Measurements from ENCODE around the gene DNAJC25. TPM values are rescaled to one million over a fixed set of nuclear protein-coding genes. Genes with fewer than 3 reads are reported as not detected.

The DNAJC25 gene
- polyA plus RNA-seq, 3 donors: 1.1 to 6.0 (median 1.6) TPM

GRCh38 chr9:111637421-111637950 lies 6.4 kb downstream of the DNAJC25 start:
- no peak for TF ChIP-seq CTCF (IDR thresholded peaks at IDR 0.05)
- H3K27ac Mint-ChIP-seq: no peak overlapping the region
- peaks cover 27% of the 10 kb centered on the region for H4K20me1 ChIP-seq (ENCODE audit: insufficient read depth, low read length)
- H3K79me2 ChIP-seq (ENCODE audit: insufficient read depth, low read length): peaks cover 68% of the 10 kb centered on the region
- H3K4me1 Mint-ChIP-seq: peaks cover 27% of the 10 kb centered on the region
- H3K9me3 Mint-ChIP-seq: peaks cover 0 to 3% (median 0%) of the 10 kb centered on the region in 7 donors
- H3K36me3 ChIP-seq (replicated peaks in 1 of 2; ENCODE audit: control insufficient read depth in 1 of 2, insufficient read depth in 2 of 2, low read length in 2 of 2): no peaks in the 10 kb centered on the region
- H3K36me3 Mint-ChIP-seq: peaks cover 5 to 6% of the 10 kb centered on the region in 2 donors
- no peak overlapping the region for H2AFZ ChIP-seq (ENCODE audit: insufficient read depth, low read depth, low read length, poor library complexity, severe bottlenecking)
- no peak overlapping the region for H3K4me3 ChIP-seq (replicated peaks in 1 of 3; ENCODE audit: low read depth in 2 of 3, low read length in 3 of 3)
- DNase-seq: no peak
- no peak overlapping the region for H3K9ac ChIP-seq (ENCODE audit: insufficient read depth, low read length, poor library complexity, severe bottlenecking)
- intact Hi-C loops (cut with micrococcal nuclease): no loop called here
- H3K4me1 ChIP-seq (ENCODE audit: control insufficient read depth in 1 of 2, insufficient read depth in 2 of 2, low read length in 2 of 2): peaks cover 2 to 5% of the 10 kb centered on the region in 2 donors
- H3K27me3 Mint-ChIP-seq (ENCODE audit: low read depth in 3 of 3): no peaks in the 10 kb centered on the region
- H3K27me3 ChIP-seq (ENCODE audit: control insufficient read depth in 2 of 2, insufficient read depth in 2 of 2, low read length in 2 of 2): no peaks in the 10 kb centered on the region
- H3K4me2 ChIP-seq (replicated peaks; ENCODE audit: extremely low read depth, low read length, poor library complexity, severe bottlenecking): no peak overlapping the region
- no peak overlapping the region for H3K4me3 Mint-ChIP-seq
- WGBS (ENCODE audit: insufficient coverage): 94% methylated on average over 4 of the region's 6 CpGs
- H3K27ac ChIP-seq (ENCODE audit: low read depth in 1 of 2, low read length in 2 of 2): no peak overlapping the region
- no peaks in the 10 kb centered on the region for H3K9me3 ChIP-seq (replicated peaks in 1 of 2; ENCODE audit: control insufficient read depth in 1 of 2, insufficient read depth in 1 of 2, low read length in 2 of 2)

- H3K4me3 Mint-ChIP-seq: no peak overlapping the region
- no peaks in the 10 kb centered on the region for H3K4me1 Mint-ChIP-seq
- intact Hi-C loops (cut with micrococcal nuclease): no loop called here
- Histone ChIP-seq H3K9me3 (replicated peaks in 1 of 2; ENCODE audit: control insufficient read depth in 1 of 2, insufficient read depth in 1 of 2, low read length in 2 of 2) (no peaks in the 10 kb centered on the region), H2AFZ (ENCODE audit: insufficient read depth, low read depth, low read length, poor library complexity, severe bottlenecking) (no peak overlapping the region), H3K4me2 (replicated peaks; ENCODE audit: extremely low read depth, low read length, poor library complexity, severe bottlenecking) (no peak overlapping the region), H3K4me1 (ENCODE audit: control insufficient read depth in 1 of 2, insufficient read depth in 2 of 2, low read length in 2 of 2) (no peaks in the 10 kb centered on the region), H3K27me3 (ENCODE audit: control insufficient read depth in 2 of 2, insufficient read depth in 2 of 2, low read length in 2 of 2) (no peaks in the 10 kb centered on the region), H3K79me2 (ENCODE audit: insufficient read depth, low read length) (peaks cover 6% of the 10 kb centered on the region), H3K4me3 (replicated peaks in 1 of 3; ENCODE audit: low read depth in 2 of 3, low read length in 3 of 3) (no peak overlapping the region), H3K9ac (ENCODE audit: insufficient read depth, low read length, poor library complexity, severe bottlenecking) (no peak overlapping the region), H3K36me3 (replicated peaks in 1 of 2; ENCODE audit: control insufficient read depth in 1 of 2, insufficient read depth in 2 of 2, low read length in 2 of 2) (peaks cover 16 to 43% of the 10 kb centered on the region in 2 donors), H3K27ac (ENCODE audit: low read depth in 1 of 2, low read length in 2 of 2) (no peak overlapping the region), H4K20me1 (ENCODE audit: insufficient read depth, low read length) (peaks cover 5% of the 10 kb centered on the region)
- H3K9me3 Mint-ChIP-seq: peaks cover 0 to 3% (median 0%) of the 10 kb centered on the region in 7 donors
- no peak for TF ChIP-seq CTCF (IDR thresholded peaks at IDR 0.05)
- no peak overlapping the region for H3K27ac Mint-ChIP-seq
- 98% methylated on average over 5 of the region's 8 CpGs for WGBS (ENCODE audit: insufficient coverage)
- H3K27me3 Mint-ChIP-seq (ENCODE audit: low read depth in 3 of 3): no peaks in the 10 kb centered on the region
- DNase-seq: no peak
- H3K36me3 Mint-ChIP-seq: peaks cover 33 to 52% of the 10 kb centered on the region in 2 donors
Measured at GRCh38 chr9:111644195-111644772, 13.2 kb downstream of the DNAJC25 start.

Measured in CD14-positive monocyte (primary cell).